Stomach (tissue), 4 donors: ENCODE data around the gene COL4A2.

Experiments used
- EP300 ChIP-seq: sonication (generic); formaldehyde crosslinking; IDR thresholded peaks from one replicate; pipeline ENCODE4 v1.6.1; 2017; ENCODE audit warnings: antibody characterized with exemption
- TF ChIP-seq, protein P1 (sequence below), 7 experiments: fragments of 450-650 bp in 4 of 7; fragments of 200-600 bp in 3 of 7; sonication (generic) in 3 of 7; IDR thresholded peaks; one replicate each; pipeline ENCODE4 v1.5.1; 2016 to 2019; ENCODE audit warnings: antibody characterized with exemption in 7 of 7, control low read depth in 2 of 7, mild to moderate bottlenecking in 1 of 7

DNA sequence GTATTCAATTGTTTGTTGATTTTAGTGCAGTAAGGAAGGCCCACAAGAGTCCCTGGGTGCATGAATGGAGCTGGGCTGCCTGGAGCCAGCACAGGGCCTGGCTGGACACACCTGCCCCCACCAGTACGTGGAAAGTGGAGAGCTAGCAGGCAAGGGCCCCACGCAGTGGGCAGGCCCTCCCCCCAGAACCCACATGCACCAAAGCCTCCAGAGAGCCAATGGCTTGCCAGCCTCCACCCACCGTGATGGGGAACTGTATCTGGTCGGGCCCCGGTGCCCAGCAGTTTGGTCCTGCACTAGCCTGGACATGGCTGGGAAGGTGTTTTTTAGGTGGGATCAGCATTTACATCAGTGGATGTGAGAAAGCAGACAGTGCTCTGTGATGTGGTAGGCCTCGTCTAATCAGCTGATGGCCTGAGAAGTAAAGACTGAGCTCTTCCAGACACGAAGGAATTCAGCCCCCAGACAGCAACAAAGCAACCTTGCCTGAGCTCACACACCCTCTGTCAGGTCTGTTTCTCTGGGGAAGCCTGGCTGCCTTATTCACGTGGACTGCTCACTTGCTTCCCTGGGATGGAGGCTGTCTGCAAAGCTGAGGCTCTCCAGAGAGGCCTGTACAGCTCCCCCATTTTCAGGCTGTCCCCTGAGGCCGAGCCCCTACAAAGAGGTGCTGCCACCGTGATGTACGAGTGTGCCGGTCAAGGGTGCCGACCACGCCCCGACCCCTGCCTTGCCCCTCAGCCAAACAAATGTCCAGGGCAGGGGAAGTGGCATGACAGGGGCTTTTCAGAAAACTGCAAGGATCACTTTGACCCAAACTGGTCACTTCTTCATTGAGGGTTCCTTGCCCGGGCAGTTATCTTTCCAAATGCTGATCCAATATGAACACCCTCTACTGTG lies 226.9 kb downstream of the COL4A2 start:
- TF ChIP-seq, protein P1, sequence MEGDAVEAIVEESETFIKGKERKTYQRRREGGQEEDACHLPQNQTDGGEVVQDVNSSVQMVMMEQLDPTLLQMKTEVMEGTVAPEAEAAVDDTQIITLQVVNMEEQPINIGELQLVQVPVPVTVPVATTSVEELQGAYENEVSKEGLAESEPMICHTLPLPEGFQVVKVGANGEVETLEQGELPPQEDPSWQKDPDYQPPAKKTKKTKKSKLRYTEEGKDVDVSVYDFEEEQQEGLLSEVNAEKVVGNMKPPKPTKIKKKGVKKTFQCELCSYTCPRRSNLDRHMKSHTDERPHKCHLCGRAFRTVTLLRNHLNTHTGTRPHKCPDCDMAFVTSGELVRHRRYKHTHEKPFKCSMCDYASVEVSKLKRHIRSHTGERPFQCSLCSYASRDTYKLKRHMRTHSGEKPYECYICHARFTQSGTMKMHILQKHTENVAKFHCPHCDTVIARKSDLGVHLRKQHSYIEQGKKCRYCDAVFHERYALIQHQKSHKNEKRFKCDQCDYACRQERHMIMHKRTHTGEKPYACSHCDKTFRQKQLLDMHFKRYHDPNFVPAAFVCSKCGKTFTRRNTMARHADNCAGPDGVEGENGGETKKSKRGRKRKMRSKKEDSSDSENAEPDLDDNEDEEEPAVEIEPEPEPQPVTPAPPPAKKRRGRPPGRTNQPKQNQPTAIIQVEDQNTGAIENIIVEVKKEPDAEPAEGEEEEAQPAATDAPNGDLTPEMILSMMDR (IDR thresholded peaks at IDR 0.05), result no peak
- no peak for TF ChIP-seq EP300
